ENCODE measurements around the gene IGSF6. TPM values are rescaled to one million over a fixed set of nuclear protein-coding genes. Genes with fewer than 3 reads are reported as not detected.

IGSF6 gene
- total RNA-seq, 2 donors from 2014 or later: not detected

GRCh38 chr16:21603928-21604327, 48.5 kb downstream of the IGSF6 start:
- no peaks in the 10 kb centered on the region for H3K36me3 Mint-ChIP-seq (ENCODE audit: low read depth)

GRCh38 chr16:21602785-21603184, 49.6 kb downstream of the IGSF6 start:
- Histone ChIP-seq H3K4me1 (ENCODE audit: control insufficient read depth, insufficient read depth, low read length) (peaks cover 9% of the 10 kb centered on the region), H3K36me3 (ENCODE audit: control insufficient read depth, insufficient read depth, low read length) (no peaks in the 10 kb centered on the region), H3K27me3 (ENCODE audit: control insufficient read depth, insufficient read depth, low read length, poor library complexity, severe bottlenecking) (no peaks in the 10 kb centered on the region), H3K4me3 (ENCODE audit: low read length) (no peak overlapping the region), H3K27ac (ENCODE audit: low read depth, low read length) (no peak overlapping the region), H3K9me3 (ENCODE audit: control insufficient read depth, low read length) (no peaks in the 10 kb centered on the region), H3K9ac (ENCODE audit: extremely low read depth, low read length, poor library complexity, severe bottlenecking) (no peak overlapping the region)
- H3K36me3 Mint-ChIP-seq (ENCODE audit: low read depth): no peaks in the 10 kb centered on the region
- no peak overlapping the region for H3K4me3 Mint-ChIP-seq
- H3K27me3 Mint-ChIP-seq (ENCODE audit: insufficient read depth): peaks cover 3% of the 10 kb centered on the region
- DNase-seq: no peak
- peaks cover 35% of the 10 kb centered on the region for H3K4me1 Mint-ChIP-seq
- no peak for TF ChIP-seq CTCF (conservative IDR thresholded peaks at IDR 0.05)
- H3K27ac Mint-ChIP-seq: no peak overlapping the region
- 86 to 93% methylated on average over 3 of the region's 3 CpGs for WGBS, 2 experiments (ENCODE audit: insufficient coverage in 1 of 2, insufficient read length in 1 of 2)
- no peaks in the 10 kb centered on the region for H3K9me3 Mint-ChIP-seq

More at GRCh38 chr16:21603928-21604327, 48.5 kb downstream of the IGSF6 start:
- H3K4me3 Mint-ChIP-seq: no peak overlapping the region
- Histone ChIP-seq H3K4me1 (ENCODE audit: control insufficient read depth, insufficient read depth, low read length) (peaks cover 7% of the 10 kb centered on the region), H3K9me3 (ENCODE audit: control insufficient read depth, low read length) (no peaks in the 10 kb centered on the region), H3K27ac (ENCODE audit: low read depth, low read length) (no peak overlapping the region), H3K9ac (ENCODE audit: extremely low read depth, low read length, poor library complexity, severe bottlenecking) (no peak overlapping the region), H3K4me3 (ENCODE audit: low read length) (no peak overlapping the region), H3K27me3 (ENCODE audit: control insufficient read depth, insufficient read depth, low read length, poor library complexity, severe bottlenecking) (no peaks in the 10 kb centered on the region), H3K36me3 (ENCODE audit: control insufficient read depth, insufficient read depth, low read length) (no peaks in the 10 kb centered on the region)
- H3K4me1 Mint-ChIP-seq: peaks cover 36% of the 10 kb centered on the region
- H3K9me3 Mint-ChIP-seq: no peaks in the 10 kb centered on the region
- H3K27me3 Mint-ChIP-seq (ENCODE audit: insufficient read depth): peaks cover 8% of the 10 kb centered on the region
- no peak for DNase-seq
- no peak for TF ChIP-seq CTCF (conservative IDR thresholded peaks at IDR 0.05)
- 51 to 85% methylated on average over 3 of the region's 3 CpGs for WGBS, 2 experiments (ENCODE audit: insufficient coverage in 1 of 2, insufficient read length in 1 of 2)
- H3K27ac Mint-ChIP-seq: no peak overlapping the region

- H3K4me3 ChIP-seq (ENCODE audit: low read length): peak overlapping the region; percentile 94
- peak; percentile 6 for TF ChIP-seq CTCF (conservative IDR thresholded peaks at IDR 0.05)
- H3K27ac ChIP-seq (ENCODE audit: low read depth, low read length): peak overlapping the region; percentile 96
- H3K9ac ChIP-seq (ENCODE audit: extremely low read depth, low read length, poor library complexity, severe bottlenecking): peak overlapping the region; percentile 55
- no peaks in the 10 kb centered on the region for H3K27me3 ChIP-seq (ENCODE audit: control insufficient read depth, insufficient read depth, low read length, poor library complexity, severe bottlenecking)
- Mint-ChIP-seq H3K4me1 (peaks cover 33% of the 10 kb centered on the region), H3K36me3 (ENCODE audit: low read depth) (no peaks in the 10 kb centered on the region), H3K4me3 (peak overlapping the region; percentile 83), H3K27me3 (ENCODE audit: insufficient read depth) (no peaks in the 10 kb centered on the region), H3K9me3 (no peaks in the 10 kb centered on the region), H3K27ac (peak overlapping the region; percentile 77)
- no peaks in the 10 kb centered on the region for H3K9me3 ChIP-seq (ENCODE audit: control insufficient read depth, low read length)
- WGBS, 2 experiments (ENCODE audit: insufficient coverage in 1 of 2, insufficient read length in 1 of 2): 1 to 2% methylated on average over 25 to 52 of the region's 52 CpGs
- H3K4me1 ChIP-seq (ENCODE audit: control insufficient read depth, insufficient read depth, low read length): peaks cover 5% of the 10 kb centered on the region
- no peak for DNase-seq
- H3K36me3 ChIP-seq (ENCODE audit: control insufficient read depth, insufficient read depth, low read length): no peaks in the 10 kb centered on the region
Measured at GRCh38 chr16:21600031-21600773, 52.2 kb downstream of the IGSF6 start.

All from endodermal cell (in vitro differentiated cells).